Stomach smooth muscle (tissue), 2 donors: ENCODE measurements around the gene GJA1.

Experiments used
- H3K27ac ChIP-seq: one replicate; pipeline ENCODE4 v1.7.0; 2013; ENCODE audit warnings: mild to moderate bottlenecking, low read length, inconsistent platforms
- H3K27me3 ChIP-seq, 2 donors: one replicate each; pipeline ENCODE4 v1.7.0; 2013; ENCODE audit warnings: low read length in 2 of 2; ENCODE audit not compliant: insufficient read depth in 2 of 2, control insufficient read depth in 1 of 2
- H3K36me3 ChIP-seq, 2 donors: one replicate each; pipeline ENCODE4 v1.7.0; 2013; ENCODE audit warnings: low read length in 2 of 2; ENCODE audit not compliant: control insufficient read depth in 2 of 2, insufficient read depth in 2 of 2
- H3K4me1 ChIP-seq: one replicate; pipeline ENCODE4 v1.7.0; 2013; ENCODE audit warnings: low read length; ENCODE audit not compliant: control insufficient read depth, insufficient read depth
- H3K4me3 ChIP-seq, 2 donors: one replicate each; pipeline ENCODE4 v1.7.0; 2013; ENCODE audit warnings: low read length in 2 of 2
- H3K9ac ChIP-seq, 2 donors: one replicate each; pipeline ENCODE4 v1.7.0; 2013; ENCODE audit warnings: low read length in 2 of 2, mild to moderate bottlenecking in 1 of 2
- H3K9me3 ChIP-seq, 2 donors: one replicate each; pipeline ENCODE4 v1.7.0; 2013; ENCODE audit warnings: low read length in 2 of 2; ENCODE audit not compliant: control insufficient read depth in 2 of 2
- donor health status: healthy.
- donor health status: Pancreatic carcinoma.

GJA1 gene

GRCh38 chr6:121491576-121491975, 56.1 kb downstream of the GJA1 start:
- Histone ChIP-seq H3K36me3 (no peaks in the 10 kb centered on the region), H3K9me3 (no peaks in the 10 kb centered on the region), H3K9ac (no peak overlapping the region), H3K4me3 (no peak overlapping the region), H3K27ac (no peak overlapping the region), H3K27me3 (no peaks in the 10 kb centered on the region), H3K4me1 (no peaks in the 10 kb centered on the region)

- Histone ChIP-seq H3K9ac (no peak overlapping the region), H3K4me3 (no peak overlapping the region), H3K9me3 (no peaks in the 10 kb centered on the region), H3K27ac (no peak overlapping the region), H3K27me3 (no peaks in the 10 kb centered on the region), H3K36me3 (no peaks in the 10 kb centered on the region), H3K4me1 (no peaks in the 10 kb centered on the region)
Measured at GRCh38 chr6:121492536-121492935, 57.1 kb downstream of the GJA1 start.

- Histone ChIP-seq H3K4me3 (no peak overlapping the region), H3K9me3 (no peaks in the 10 kb centered on the region), H3K36me3 (no peaks in the 10 kb centered on the region), H3K27me3 (no peaks in the 10 kb centered on the region), H3K27ac (no peak overlapping the region), H3K4me1 (no peaks in the 10 kb centered on the region), H3K9ac (no peak overlapping the region)
Measured at GRCh38 chr6:121497970-121498375, 62.5 kb downstream of the GJA1 start.

- no peak overlapping the region for H3K27ac ChIP-seq
- no peaks in the 10 kb centered on the region for H3K36me3 ChIP-seq
- no peak overlapping the region for H3K4me3 ChIP-seq
- H3K9ac ChIP-seq: no peak overlapping the region
- H3K4me1 ChIP-seq: no peaks in the 10 kb centered on the region
- no peaks in the 10 kb centered on the region for H3K9me3 ChIP-seq
- H3K27me3 ChIP-seq: no peaks in the 10 kb centered on the region
Measured at GRCh38 chr6:121498481-121499276, 63.2 kb downstream of the GJA1 start.
